ENCODE results near the gene CTNNA2.

Gene CTNNA2

GRCh38 chr2:79512442-79513401, at the start of gene CTNNA2:
TSS of gene CTNNA2 (plus strand) at chr2:79513051.
- no peak for DNase-seq (ENCODE audit: low read depth)

DNA sequence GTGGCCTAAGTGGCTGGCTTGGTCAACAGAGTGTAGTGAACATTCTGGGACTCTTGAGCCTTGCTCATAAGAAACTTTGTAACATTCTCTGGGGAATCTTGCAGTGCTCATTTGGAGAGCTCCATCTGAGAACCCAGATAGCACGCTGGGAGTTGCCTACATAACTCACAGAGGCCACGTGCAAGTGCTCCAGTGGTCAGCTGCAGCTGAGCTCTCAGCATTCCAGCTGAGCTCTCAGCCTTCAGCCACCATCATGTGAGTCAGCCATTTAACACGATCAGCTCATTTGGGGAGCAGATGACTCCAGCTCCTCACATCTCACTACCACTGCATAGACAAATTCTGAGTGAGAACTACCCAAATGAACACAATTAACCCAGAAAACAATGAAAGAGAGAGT, 25.5 kb upstream of the CTNNA2 start:
- no peak for DNase-seq (ENCODE audit: low read depth)

- peak; percentile 8 for DNase-seq (ENCODE audit: low read depth)
Observed at GRCh38 chr2:79511320-79511951, 1.4 kb upstream of the CTNNA2 start.

DNA sequence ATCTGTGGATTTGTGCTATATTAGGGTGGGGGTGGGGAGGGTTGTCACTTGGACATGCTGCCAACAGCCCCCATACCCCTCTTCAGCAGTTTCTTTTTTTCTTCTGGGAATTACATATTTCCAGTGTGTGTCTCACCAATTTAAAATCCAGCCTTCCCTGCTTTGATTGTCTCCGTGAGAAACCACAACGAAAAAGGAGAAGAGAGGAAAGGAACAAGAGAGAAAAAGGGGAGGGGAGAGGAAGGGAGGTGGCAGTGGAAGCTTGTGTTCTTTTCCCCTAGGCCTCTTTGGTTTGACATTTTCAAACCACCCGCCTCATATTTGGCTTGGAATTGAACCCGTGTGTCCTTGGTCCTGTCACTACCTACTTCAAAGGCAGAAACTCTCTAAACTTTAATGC, 860 bp downstream of the CTNNA2 start:
- no peak for DNase-seq (ENCODE audit: low read depth)

GRCh38 chr2:79529636-79530035, 16.8 kb downstream of the CTNNA2 start:
- no peak for DNase-seq (ENCODE audit: low read depth)

DNA sequence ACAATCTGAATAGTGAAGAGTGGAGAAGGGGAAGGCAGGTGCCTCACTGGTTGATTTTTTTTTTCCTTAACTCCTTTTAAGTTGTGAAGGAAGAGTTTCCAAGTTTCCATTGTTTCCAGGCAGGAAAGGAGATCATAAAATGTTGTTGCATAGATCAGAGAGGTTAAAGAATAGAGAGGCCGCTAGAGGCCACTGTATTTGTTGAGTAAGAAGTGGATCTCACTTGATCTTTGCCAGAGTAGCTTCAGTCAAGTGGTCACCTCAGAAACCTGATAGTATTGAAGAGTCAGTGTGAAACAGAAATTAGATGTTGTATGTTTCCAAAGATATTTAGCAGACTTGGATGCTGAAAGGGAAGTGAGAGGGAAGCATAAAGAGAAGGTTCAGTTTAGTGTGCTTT, 17.6 kb downstream of the CTNNA2 start:
- DNase-seq (ENCODE audit: low read depth), result no peak

DNA sequence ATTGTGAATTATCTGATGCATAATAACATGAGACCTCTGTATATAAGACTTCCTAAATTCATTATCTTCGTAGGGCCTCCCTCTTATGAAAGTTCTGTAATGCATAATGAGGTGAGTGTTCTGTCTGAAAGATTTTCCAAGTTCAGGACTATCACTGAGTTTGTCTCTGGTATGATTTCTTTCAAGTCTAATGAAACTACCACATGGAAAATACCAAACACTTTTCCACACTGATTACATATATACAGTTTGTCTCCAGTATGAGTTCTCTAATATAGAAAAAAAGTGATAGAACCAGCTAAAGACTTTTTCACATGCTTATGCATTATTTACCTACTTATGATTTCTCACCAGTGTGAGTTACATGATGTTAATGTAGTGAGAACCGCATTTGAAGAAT, 34.7 kb downstream of the CTNNA2 start:
- no peak for DNase-seq (ENCODE audit: low read depth)

GRCh38 chr2:79552653-79553052, 39.8 kb downstream of the CTNNA2 start:
- DNase-seq (ENCODE audit: low read depth), result no peak

DNA sequence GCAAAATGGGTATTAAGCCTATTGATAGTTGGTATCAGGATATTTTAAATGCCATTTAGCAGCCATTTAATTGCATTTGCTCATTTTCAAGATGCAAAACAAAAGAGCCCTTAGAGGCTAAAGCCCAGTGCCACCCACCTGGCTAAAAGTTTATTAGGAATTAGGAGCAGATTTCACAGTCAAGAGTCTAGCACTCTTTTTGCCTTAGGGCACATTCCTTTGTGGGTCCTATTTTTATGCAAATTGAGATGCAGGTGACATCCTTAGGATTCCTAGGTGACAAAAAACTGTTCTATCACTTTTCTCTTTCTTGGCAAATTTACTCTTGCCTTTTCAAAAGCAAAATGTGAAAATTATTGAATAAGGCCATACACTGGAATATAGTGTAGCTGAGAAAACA, 42.0 kb downstream of the CTNNA2 start:
- DNase-seq (ENCODE audit: low read depth), result no peak

DNA sequence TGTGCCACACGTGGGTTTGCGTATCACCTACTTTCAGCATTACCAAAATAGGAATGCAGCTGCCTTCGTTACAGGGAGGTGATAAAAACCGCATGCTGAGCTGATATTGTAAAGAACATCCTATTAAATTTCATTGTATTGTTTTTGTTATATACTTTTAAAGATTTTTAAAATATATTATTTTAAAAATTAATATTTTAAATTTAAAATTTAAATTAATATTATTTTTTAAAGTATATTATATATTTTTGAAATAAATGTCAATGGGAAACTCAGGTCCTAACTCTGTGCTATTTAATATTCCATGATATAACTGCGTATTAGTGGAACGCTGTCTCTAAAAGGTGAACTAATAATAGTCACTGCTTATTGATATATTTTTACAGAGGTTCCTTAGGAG, 51.2 kb downstream of the CTNNA2 start:
- no peak for DNase-seq (ENCODE audit: low read depth)

- DNase-seq (ENCODE audit: low read depth), result no peak
Observed at GRCh38 chr2:79569048-79569447, 56.2 kb downstream of the CTNNA2 start.

GRCh38 chr2:79573895-79574674, 61.2 kb downstream of the CTNNA2 start:
- DNase-seq (ENCODE audit: low read depth), result no peak

DNA sequence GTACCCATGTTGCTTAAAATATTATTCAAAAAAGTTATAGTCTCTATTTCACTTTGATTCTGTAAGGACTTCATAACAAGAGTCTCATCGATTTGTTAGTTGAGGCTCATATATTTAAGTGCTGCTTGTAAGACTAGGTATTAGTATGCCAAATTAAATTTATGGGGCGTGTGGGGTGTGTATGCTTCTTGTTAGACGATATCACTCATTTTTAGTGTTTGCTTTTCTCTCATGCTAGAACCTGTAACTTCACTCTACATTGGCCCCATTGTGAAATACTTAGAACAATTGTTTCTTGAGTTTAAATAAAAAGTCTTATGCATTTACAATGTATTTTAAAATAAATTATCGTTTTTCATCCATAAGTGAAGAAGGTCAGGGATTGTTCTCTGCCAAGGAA, 63.6 kb downstream of the CTNNA2 start:
- no peak for DNase-seq (ENCODE audit: low read depth)

DNA sequence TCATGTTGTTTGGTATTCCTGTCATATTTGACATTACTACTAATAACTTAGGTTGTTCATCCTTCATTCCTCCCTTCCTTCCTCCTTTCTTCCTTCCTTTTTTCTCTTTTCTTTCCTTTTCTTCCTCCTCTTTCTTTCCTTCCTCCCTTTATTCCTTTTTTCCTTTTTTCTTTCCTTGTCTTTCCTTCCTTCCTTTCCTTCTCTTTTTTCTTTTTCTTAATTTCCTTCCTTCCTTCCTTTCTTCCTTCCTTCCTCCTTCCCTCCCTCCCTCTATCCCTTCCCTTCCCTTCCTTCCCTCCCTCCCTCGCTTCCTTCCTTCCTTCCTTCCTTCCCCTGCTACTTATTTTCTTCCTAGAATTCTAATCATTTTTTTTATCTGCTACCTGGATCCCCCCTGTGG, 66.1 kb downstream of the CTNNA2 start:
- no peak for DNase-seq (ENCODE audit: low read depth)

- no peak for DNase-seq (ENCODE audit: low read depth)
Observed at GRCh38 chr2:79580175-79580574, 67.3 kb downstream of the CTNNA2 start.

DNA sequence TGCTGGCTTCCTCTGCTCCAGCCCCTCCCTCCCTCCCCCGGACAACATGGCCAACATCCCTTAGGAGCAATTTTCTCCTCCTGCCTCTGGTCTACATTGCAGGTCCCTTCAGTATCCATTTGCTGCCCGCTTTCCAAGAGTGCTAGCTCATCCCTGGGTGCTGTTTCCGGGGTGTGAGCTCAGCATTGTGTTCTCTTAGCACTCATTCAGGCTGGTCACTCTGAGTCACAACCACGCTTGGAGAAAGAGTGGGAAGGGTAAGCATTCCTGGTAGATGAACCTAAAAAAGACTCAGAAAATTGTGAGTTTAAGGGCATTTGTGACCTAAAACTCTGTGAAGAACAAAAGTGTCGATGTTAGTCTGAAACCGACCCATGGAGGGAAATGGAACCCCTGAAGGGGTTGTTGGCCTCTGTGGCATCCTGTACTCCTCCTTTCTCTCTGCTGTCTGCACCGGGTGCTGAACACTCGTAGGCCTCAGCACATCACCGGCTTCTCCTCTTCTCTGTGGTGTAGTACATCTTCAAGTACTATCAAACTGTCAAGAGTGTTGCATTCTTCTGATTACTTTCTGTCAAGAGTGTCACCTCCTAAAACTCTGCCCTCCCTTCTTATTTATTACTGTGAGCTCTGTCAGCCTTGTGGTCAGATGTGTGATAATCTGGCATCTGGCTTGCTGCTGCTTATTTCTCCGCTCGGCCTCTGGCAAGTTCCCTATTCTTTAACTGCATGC, 73.0 kb downstream of the CTNNA2 start:
- peak; percentile 4 for DNase-seq (ENCODE audit: low read depth)

DNA sequence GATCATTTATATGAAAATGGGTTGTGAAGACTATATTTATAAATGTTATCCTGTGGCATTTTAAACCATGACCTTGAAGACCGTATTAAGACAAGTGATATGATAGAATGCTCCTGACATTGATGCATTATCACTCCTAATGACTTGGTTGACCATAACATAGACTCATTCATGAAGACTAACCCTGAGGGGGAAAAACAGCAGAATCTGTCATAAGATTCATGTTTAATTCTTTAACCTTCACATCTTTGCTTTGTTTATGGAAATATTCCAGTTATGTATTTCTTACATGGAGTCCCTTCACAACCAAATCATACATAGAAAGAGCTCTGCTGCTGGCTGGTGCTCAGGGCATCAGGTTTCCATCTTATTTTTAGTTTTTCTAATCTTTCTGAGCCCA, 78.4 kb downstream of the CTNNA2 start:
- no peak for DNase-seq (ENCODE audit: low read depth)

DNA sequence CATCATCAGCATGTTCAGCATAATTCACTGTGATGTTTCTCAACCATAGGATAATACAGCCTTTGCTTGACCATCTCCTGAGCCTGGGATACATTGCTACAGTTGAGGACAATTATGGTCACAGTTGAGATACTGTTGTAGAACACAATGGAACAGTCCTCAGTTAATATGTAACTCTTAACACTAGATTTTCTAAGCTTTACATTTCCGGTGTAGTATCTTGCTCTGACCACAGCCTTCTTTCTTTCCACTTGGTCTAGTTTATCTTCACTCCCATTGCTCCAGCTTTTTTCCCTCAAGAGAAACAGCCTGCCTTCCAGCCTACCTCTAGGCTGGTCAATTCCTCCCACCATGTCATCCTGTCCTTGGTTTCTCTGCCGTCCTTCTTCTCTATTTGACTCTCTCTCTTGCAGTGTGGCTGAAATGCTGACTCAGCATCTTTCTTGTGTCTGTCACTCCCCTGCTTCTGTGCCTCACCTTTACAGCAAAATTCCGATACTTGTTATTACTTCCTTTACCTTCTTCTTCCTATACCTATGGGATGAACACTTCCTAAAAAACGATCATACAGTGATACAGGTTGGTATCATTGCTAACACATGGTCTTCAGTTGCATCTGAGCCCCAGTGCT, 80.5 kb downstream of the CTNNA2 start:
- no peak for DNase-seq (ENCODE audit: low read depth)

DNA sequence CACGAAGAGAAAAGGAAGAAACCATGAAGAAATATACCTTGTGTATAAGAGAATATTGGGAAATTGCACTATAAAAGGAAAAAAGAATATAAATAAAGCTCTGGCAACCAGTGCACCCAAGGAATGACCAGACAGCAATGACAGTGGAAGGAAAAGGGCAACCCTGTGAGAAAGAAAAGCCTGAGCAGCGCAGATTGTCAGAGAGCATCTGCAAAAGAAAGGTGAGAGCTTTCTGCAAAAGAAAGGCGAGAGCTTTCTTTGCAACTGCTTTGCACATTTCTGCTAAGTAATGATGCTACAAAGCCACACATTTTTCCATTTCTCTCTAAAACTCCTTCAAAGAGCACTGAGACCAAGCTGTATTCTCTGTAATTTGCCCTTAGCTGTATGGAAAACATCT, 83.6 kb downstream of the CTNNA2 start:
- no peak for DNase-seq (ENCODE audit: low read depth)

- DNase-seq (ENCODE audit: low read depth), result no peak
Observed at GRCh38 chr2:79604748-79605147, 91.9 kb downstream of the CTNNA2 start.

DNA sequence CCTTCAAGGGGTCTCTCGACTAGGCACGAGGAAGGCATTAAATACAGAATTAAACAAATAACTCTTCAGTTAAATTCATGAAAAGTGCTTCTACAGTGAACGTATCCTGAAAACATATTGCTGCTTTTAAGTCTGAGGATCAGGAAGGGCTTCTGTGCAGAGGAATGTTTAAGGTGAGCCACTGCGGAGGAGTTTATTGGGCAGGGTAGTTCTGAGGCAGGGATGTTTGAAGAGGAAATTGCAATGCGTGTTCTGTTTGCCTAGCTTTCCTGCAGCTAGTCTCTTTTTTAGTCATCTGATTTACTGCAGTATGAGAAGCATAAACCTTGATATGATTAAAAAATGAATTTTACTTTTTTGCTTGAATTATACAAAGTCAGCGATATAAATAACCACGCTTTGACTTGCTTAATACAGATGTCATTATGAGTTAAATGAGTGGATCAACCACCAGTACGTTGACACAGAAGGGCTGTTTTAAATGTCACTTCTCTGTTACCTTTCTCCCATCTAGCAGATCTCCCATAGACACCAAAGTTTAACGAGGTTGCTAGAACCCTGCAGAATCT, 98.7 kb downstream of the CTNNA2 start:
- DNase-seq (ENCODE audit: low read depth), result no peak

Data from CMK (cell line).